Suprapubic skin (tissue), 3 donors: ENCODE data around the gene ERG.

ENCODE experiments used
- CTCF ChIP-seq, 2 donors: fragments of 200-600 bp in 1 of 2; fragments of 450-650 bp in 1 of 2; sonication (generic) in 1 of 2; IDR thresholded peaks; one replicate each; pipeline ENCODE4 v1.5.1; 2016 to 2019; ENCODE audit warnings: antibody characterized with exemption in 2 of 2, mild to moderate bottlenecking in 1 of 2, moderate library complexity in 1 of 2
- POLR2A ChIP-seq, 2 donors: fragments of 450-650 bp; IDR thresholded peaks; one replicate each; pipeline ENCODE4 v1.6.1; 2017; ENCODE audit warnings: antibody characterized with exemption in 2 of 2, mild to moderate bottlenecking in 2 of 2, moderate library complexity in 2 of 2

- no peak for TF ChIP-seq CTCF (IDR thresholded peaks at IDR 0.05)
- no peak for TF ChIP-seq POLR2A (IDR thresholded peaks at IDR 0.05)
Measured at GRCh38 chr21:38439957-38440356, 58.3 kb downstream of the ERG start.
